Upper lobe of right lung (tissue), 1 donor: Measurements from ENCODE around the gene PPP1R26. TPM values are rescaled to one million over a fixed set of nuclear protein-coding genes. Genes with fewer than 3 reads are reported as not detected.

Experiments used
- ATAC-seq: fragments of 200-7000 bp; cut with Tn5 transposase; one replicate; pipeline ENCODE4 v1.9.1; 2020; ENCODE audit warnings: mild to moderate bottlenecking, moderate library complexity
- DNase-seq: peaks from one replicate; pipeline ENCODE4 v3.0.0-alpha.2; 2020
- H3K27ac ChIP-seq: fragments of 200-600 bp; one replicate; pipeline ENCODE4 v1.8.0; 2022
- H3K27me3 ChIP-seq: fragments of 200-600 bp; one replicate; pipeline ENCODE4 v1.8.0; 2022; ENCODE audit warnings: mild to moderate bottlenecking
- H3K36me3 ChIP-seq: fragments of 200-600 bp; one replicate; pipeline ENCODE4 v1.8.0; 2022
- H3K4me1 ChIP-seq: fragments of 200-600 bp; one replicate; pipeline ENCODE4 v1.8.0; 2022
- H3K4me3 ChIP-seq: fragments of 200-600 bp; one replicate; pipeline ENCODE4 v1.8.0; 2022; ENCODE audit warnings: mild to moderate bottlenecking
- H3K9me3 ChIP-seq: fragments of 200-600 bp; one replicate; pipeline ENCODE4 v1.8.0; 2022
- intact Hi-C: fragments of 100-400 bp; cut with DNase I; formaldehyde crosslinking; loops from one replicate; pipeline ENCODE4 v1.11.0; 2022
- total RNA-seq: library from RNA; stranded (reverse); fragmentation: NEBNext Ultra II Directional; extraction: Animal tissue kit (Norgen Biotek cat#: 25700); gene quantifications from one replicate; pipeline ENCODE4 v1.2.1, GENCODE V29; 2021
- TF ChIP-seq, protein P1 (sequence below): fragments of 200-600 bp; IDR thresholded peaks from one replicate; pipeline ENCODE4 v1.8.0; 2022; ENCODE audit warnings: antibody characterized with exemption
- donor health status: DM: no; HTN: yes; CAD: no; lungs with severe emphysema.

Gene PPP1R26
- total RNA-seq, 1 donor from 2014 or later: 27.5 TPM

DNA sequence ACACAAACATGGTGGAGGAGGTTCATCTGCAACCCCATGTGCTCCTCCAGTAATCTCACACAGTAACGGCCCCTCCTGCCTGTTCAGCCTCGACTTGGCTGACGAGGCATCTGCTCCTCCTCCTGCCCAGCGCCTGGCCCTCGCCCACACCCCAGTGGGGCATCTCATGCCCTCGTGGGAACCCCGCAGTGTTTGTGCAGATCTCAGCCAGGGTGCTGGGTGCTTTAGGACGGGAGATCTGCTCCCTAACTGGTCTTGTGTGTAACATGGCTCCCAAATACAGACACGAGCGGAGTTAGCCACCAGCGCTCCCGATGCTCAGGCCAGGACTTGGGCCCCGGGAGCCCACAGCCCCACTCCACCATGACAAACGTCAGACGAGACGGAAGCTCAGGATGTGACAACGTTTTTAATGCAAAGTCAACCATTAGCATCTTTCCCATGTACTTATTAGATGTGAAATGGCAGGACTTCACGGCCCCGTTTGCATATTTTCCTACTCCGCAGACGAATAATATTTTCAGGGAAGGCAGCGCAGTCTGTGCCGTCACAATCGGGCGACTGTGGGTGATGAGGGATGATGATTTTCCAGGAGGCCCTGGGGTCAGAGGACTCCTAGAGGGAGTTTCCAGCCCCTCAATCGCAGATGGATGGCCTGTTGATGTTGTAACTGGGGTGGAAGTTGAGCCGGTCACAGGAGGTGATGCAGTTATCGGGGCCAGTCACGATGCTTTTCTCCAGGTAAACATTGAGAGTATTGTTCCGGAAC lies 15.4 kb downstream of the PPP1R26 start:
- no peaks in the 10 kb centered on the region for H3K9me3 ChIP-seq
- H3K27me3 ChIP-seq: no peaks in the 10 kb centered on the region
- H3K4me1 ChIP-seq: peaks cover 7% of the 10 kb centered on the region
- ATAC-seq: no peak
- no peak overlapping the region for H3K4me3 ChIP-seq
- TF ChIP-seq, protein P1, sequence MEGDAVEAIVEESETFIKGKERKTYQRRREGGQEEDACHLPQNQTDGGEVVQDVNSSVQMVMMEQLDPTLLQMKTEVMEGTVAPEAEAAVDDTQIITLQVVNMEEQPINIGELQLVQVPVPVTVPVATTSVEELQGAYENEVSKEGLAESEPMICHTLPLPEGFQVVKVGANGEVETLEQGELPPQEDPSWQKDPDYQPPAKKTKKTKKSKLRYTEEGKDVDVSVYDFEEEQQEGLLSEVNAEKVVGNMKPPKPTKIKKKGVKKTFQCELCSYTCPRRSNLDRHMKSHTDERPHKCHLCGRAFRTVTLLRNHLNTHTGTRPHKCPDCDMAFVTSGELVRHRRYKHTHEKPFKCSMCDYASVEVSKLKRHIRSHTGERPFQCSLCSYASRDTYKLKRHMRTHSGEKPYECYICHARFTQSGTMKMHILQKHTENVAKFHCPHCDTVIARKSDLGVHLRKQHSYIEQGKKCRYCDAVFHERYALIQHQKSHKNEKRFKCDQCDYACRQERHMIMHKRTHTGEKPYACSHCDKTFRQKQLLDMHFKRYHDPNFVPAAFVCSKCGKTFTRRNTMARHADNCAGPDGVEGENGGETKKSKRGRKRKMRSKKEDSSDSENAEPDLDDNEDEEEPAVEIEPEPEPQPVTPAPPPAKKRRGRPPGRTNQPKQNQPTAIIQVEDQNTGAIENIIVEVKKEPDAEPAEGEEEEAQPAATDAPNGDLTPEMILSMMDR: no peak
- H3K36me3 ChIP-seq: peaks cover 1% of the 10 kb centered on the region
- H3K27ac ChIP-seq: no peak overlapping the region
- intact Hi-C loops: no loop called here
- DNase-seq: peak; percentile 48

DNA sequence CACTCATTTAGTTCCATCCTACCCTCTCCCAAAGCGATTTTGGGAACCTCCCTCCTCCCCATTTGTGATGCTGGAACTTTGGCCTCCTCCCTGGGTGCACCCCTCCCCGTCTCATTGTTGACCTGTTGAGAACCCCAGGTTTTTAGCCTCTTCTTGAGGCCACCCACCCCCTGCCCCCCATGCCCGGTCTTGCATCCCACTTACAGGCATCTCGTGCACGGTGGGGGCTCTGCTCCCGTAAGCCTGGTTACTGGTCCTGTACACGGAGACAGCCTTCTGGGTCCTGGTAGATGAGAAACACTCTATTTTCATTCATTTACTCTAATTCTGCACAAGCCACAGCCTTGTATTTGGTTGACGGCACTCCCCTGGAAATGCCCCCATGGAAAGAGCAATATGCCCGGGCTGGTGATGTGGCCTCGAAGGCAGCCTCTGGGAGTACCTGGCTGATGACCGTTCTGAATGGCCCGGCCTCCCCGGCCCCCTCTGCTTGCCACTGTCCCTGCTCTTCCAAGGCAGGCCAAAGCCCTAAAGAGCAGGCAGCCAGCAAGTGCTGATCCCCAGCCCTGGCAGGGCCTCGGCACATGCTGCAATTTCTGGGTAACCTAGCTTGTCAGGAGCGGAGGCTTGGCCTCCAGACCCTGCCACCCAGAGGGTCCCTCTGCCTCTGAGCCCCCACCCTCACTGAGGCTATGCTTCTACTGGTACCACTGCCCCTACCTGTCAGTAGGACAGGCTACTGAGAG lies 19.0 kb downstream of the PPP1R26 start:
- TF ChIP-seq, protein P1: no peak
- peak; percentile 55 for DNase-seq
- Histone ChIP-seq H3K27ac (no peak overlapping the region), H3K4me1 (peaks cover 21% of the 10 kb centered on the region), H3K36me3 (peaks cover 8% of the 10 kb centered on the region), H3K27me3 (no peaks in the 10 kb centered on the region), H3K9me3 (no peaks in the 10 kb centered on the region), H3K4me3 (no peak overlapping the region)
- intact Hi-C loops: no loop called here
- no peak for ATAC-seq

DNA sequence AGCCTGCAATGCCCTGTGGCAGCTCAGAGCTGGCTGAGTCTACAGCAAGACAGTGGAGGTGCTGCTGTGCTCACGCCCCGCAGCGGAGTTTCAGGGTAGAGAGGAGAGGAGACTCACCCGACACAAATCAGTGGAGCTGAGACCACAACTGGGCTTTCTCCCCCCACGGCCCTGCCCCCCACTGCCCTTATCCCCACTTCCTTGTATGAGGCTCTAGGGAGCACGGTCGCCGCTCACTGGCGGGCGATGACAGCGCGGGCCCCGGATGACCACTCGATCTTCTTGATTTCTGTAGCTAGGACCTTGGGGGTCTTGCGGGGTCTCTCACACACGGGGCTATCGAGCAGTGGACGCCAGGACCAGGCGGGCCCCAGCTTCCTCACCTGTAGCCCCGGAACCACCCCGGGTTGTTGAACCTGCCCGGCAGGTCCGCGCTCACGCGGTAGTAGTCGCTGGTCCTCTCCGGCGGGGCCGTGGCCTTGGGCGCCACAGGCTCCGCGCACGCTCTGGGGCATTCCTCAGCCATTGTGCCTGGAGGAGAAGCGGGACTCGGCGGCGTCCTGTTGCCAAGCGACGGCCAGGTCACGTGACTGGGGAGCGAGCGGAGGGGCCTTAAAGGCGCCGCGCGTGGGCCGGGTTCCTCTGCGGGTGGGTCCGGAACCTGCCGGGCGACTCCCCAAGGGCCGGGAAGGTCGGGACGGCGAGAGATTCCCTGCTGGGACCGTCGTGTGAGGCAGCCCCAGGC lies 19.9 kb downstream of the PPP1R26 start:
- Histone ChIP-seq H3K27me3 (no peaks in the 10 kb centered on the region), H3K36me3 (peaks cover 18% of the 10 kb centered on the region), H3K27ac (peak overlapping the region; percentile 85), H3K9me3 (no peaks in the 10 kb centered on the region), H3K4me3 (peak overlapping the region; percentile 91), H3K4me1 (peaks cover 21% of the 10 kb centered on the region)
- peak; percentile 80 for ATAC-seq
- TF ChIP-seq, protein P1: no peak
- peak; percentile 98 for DNase-seq
- intact Hi-C loops: no loop called here

DNA sequence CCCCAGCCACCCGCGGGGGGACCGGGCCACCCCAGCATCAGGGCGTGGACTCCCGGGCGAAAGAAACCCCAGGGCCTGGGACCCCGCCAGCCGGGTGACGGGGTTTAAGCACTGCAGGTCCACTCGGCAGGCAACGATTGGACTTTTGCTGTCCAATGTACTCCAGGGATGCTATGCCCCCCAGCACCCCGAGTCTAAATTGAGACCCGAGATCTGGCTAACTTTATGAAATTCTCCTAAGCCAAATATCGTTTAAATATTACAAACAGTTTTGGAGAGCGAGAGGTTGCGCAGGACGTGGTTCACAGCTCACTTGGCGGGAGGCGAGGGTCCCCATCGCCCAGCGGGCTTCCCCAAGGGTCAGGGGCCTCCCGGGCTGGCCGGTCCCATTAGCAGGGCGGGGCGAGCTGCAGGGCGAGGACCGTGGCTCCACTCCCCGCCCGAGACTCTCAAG lies 20.5 kb downstream of the PPP1R26 start:
- ATAC-seq (no peak), DNase-seq (no peak)
- Histone ChIP-seq H3K9me3 (no peaks in the 10 kb centered on the region), H3K36me3 (peaks cover 22% of the 10 kb centered on the region), H3K4me3 (peak overlapping the region; percentile 91), H3K4me1 (peaks cover 21% of the 10 kb centered on the region), H3K27me3 (no peaks in the 10 kb centered on the region), H3K27ac (peak overlapping the region; percentile 85)
- intact Hi-C loops: no loop called here
- TF ChIP-seq, protein P1: no peak

DNA sequence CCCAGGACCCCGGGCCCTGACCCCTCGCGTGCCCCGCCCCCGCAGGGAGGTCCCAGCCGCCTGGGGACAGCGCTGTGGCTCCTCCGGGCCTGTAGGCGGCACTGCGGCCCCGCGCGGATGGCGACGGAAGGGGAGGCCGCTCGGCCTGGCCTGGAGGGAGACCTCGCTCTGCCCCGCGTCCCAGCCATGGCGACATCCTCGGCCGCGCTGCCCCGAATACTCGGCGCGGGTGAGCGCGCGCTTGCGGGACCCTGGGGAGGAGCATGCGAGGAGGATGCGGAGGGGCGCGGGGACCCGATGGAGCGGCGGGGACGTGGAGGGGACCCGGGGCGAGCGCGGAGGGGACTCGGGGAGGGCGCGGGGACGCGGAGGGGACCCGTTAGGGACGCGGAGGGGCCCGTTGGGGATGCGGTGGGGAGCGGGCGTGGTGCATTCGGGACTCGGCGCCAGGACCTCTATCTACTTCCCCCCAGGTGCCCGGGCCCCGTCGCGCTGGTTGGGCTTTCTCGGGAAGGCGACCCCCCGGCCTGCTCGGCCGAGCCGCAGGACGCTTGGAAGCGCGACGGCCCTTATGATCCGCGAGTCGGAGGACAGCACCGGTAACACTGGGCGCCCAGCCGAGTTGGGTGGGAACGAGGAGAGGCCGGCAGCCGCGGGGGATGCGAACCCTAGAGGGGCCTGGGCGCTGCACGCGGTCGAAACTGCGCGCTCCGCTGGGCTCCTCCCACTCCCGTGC lies 21.1 kb downstream of the PPP1R26 start, which contains the start of gene MRPS2:
TSS of gene MRPS2 (plus strand) at position 158 of the 736 bp plus-strand sequence. CDS start at position 187, 29 bp downstream.
- Histone ChIP-seq H3K9me3 (no peaks in the 10 kb centered on the region), H3K36me3 (peaks cover 24% of the 10 kb centered on the region), H3K27me3 (no peaks in the 10 kb centered on the region), H3K4me3 (peak within 1 kb of the TSS; percentile 91), H3K4me1 (peaks cover 21% of the 10 kb centered on the region), H3K27ac (peak within 1 kb of the TSS; percentile 85)
- DNase-seq (peak; percentile 95), ATAC-seq (peak; percentile 96)
- TF ChIP-seq, protein P1: peak; percentile 88
- intact Hi-C loops: no loop called here
